Prostate gland (tissue), 2 donors: ENCODE measurements around the gene PIGC.

Source experiments
- POLR2AphosphoS5 ChIP-seq: sonication (generic); formaldehyde crosslinking; IDR thresholded peaks from one replicate; pipeline ENCODE4 v1.6.1; 2017; ENCODE audit warnings: antibody characterized with exemption
- TF ChIP-seq, protein P1 (sequence below), 4 experiments: fragments of 200-600 bp in 2 of 4; fragments of 450-650 bp in 2 of 4; sonication (generic) in 2 of 4; IDR thresholded peaks; 1 replicate in 3 of 4; 2 replicates in 1 of 4; pipeline ENCODE4 v1.5.1; 2016 to 2019; ENCODE audit warnings: antibody characterized with exemption in 4 of 4, mild to moderate bottlenecking in 2 of 4, moderate library complexity in 2 of 4

DNA sequence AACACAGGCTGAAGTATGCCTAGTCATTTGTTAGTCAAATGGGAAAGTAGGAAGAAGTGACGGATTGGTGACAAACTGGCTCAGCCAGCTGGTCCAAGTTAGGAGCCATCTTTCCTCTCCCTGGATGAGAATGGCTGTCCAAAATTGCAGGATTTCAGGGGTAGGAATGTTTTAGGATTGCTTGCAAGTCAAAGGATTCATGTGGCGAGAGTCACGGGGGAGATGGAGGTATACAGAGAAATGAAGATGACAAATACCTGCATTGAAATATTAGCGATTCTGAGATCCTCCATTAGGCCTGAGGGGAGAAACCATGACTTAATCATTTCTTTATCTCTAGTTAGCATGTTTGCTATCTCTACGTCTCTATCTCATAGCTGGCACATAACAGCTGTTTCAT, 41.8 kb upstream of the PIGC start:
- TF ChIP-seq, protein P1, sequence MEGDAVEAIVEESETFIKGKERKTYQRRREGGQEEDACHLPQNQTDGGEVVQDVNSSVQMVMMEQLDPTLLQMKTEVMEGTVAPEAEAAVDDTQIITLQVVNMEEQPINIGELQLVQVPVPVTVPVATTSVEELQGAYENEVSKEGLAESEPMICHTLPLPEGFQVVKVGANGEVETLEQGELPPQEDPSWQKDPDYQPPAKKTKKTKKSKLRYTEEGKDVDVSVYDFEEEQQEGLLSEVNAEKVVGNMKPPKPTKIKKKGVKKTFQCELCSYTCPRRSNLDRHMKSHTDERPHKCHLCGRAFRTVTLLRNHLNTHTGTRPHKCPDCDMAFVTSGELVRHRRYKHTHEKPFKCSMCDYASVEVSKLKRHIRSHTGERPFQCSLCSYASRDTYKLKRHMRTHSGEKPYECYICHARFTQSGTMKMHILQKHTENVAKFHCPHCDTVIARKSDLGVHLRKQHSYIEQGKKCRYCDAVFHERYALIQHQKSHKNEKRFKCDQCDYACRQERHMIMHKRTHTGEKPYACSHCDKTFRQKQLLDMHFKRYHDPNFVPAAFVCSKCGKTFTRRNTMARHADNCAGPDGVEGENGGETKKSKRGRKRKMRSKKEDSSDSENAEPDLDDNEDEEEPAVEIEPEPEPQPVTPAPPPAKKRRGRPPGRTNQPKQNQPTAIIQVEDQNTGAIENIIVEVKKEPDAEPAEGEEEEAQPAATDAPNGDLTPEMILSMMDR (IDR thresholded peaks at IDR 0.05) = no peak
- no peak for TF ChIP-seq POLR2AphosphoS5
